Measurements from ENCODE around the gene ITGB2.
"Not testable (repeated sequence)": the region's sequence is repeated elsewhere in the genome, so short reads cannot be mapped to it uniquely, and the experiment has no call there.

Gene ITGB2

DNA sequence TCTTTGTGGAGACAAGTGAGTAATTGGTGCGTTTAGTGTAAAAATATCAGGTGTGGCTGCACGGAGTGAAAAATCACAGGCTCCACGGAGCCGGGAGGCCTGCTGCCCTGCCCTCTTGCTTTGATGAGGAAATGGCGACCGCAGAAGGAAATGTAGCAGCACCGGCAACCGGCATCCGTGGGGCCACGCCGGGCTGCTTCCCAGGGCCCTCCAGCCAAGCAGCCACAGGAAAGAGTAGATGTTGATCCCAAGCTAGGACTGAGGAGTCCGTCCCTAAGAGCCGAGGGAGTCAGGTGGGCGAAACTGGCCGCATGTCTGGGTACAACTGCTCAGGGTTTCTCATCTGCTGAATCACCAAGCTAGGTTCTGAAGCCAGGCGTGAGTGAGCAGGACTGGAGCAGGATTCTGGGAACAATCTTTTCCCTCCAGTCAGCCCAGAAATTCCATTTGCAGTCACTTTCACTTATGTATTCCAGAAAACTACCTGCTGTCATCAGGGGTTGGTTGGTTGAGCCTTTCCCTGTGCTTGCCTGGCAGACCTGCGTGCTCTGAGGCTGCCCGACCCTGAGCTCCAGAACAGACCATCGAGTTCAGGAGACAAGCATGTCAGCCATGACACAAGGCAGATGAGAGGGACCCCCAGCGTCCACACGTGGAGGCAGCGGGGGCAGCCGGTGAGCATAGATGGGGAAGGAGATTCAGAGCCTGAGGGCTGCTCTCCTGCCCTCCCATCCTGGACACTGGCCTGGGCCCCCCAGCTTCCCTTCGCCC lies 5.8 kb upstream of the ITGB2 start:
- FAIRE-seq: no peak

DNA sequence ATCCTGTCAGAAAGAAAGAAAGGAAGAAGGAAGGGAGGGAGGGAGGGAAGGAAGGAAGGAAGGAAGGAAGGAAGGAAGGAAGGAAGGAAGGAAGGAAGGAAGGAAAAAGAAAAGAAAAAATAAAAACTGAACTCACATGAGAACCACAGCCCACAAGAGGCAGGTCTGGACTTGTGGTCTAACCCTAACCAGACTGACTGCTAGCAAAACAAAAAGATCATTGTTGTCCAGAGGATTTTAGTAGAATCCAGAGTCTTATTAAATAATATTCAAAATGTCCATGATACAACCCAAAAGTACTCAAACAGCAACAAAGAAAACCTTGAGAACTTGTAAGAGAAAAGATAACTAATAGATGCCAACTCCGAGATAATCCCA lies 4.7 kb upstream of the ITGB2 start:
- FAIRE-seq: no peak

DNA sequence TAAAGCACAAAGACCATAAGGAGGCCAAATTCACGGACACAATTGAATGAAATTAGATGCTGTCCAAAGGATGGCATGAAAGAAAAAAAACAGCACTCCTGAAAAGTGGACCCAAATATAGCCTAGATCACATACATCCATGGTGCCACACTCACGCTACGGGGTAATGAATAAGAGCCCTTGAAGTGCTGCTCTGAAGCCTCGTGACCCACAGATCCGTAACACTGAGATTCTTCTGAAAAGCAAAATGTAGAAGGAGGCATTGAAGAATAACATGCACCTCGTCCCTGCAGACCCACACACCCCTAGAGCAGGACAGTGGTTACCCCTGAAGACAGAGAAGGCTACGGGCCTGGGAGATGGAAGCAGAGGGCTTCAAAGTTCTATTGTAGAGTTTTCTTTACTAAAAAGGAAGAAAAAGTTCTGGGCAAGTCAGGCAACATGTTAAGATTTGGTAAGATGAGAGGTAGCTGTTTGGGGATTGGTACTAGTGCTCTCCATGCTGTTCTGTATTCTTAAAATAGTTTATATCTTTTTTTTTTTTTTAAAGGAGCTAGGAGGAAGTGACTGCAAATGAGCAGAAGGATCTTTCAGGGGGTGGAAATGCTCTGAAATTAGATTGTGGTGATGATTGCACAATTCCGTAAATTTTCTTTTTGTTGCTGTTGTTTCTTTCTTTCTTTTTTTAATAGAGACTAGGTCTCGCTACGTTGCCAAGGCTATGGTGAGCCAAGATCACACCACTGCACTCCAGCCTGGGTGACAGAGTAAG lies 4.1 kb upstream of the ITGB2 start:
- FAIRE-seq: no peak

DNA sequence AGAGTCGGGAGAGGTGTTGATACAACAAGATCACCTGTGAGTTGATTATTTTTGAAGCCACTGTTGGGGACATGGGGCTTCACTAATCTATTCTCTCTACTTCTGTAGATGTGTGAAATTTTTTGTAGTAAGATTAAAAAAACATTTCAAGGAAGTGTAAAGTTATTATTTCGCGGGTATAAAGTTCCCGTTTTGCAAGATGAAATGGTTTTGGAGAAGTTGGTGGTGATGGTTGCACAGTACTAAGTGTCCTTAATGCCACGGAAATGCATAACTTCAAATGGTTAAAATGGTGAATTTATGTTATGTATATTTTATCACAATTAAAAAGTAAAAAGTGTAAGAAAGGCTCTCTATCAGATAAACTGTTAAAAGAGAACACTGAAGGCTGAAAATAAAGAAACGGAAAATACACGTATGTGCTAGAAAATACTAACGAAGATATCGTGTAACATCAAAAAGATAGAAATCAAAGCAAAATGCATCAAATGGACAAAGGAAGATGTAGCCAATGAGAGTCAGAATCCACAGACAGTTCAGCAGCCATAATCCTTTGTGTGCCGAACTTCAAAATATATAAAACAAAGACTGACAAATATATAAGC lies 2.9 kb upstream of the ITGB2 start:
- FAIRE-seq: no peak

DNA sequence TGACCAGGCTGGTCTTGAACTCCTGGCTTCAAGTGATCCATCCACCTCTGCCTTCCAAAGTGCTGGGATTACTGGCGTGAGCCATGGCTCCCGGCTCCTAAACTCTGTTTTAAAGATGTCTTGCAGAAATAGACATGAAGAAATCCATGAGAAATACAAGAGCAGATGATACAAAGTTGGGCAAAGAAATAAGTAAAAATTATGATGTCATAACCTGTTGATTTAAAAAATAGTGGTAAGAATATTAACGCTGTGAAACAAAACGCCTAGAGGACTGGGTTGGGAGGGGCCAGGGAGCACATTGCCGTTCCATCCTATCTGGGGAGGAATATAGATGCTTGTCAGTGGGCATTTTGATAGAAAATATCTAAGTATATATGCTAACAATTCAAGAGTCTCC lies 1.2 kb upstream of the ITGB2 start:
- no peak for FAIRE-seq

DNA sequence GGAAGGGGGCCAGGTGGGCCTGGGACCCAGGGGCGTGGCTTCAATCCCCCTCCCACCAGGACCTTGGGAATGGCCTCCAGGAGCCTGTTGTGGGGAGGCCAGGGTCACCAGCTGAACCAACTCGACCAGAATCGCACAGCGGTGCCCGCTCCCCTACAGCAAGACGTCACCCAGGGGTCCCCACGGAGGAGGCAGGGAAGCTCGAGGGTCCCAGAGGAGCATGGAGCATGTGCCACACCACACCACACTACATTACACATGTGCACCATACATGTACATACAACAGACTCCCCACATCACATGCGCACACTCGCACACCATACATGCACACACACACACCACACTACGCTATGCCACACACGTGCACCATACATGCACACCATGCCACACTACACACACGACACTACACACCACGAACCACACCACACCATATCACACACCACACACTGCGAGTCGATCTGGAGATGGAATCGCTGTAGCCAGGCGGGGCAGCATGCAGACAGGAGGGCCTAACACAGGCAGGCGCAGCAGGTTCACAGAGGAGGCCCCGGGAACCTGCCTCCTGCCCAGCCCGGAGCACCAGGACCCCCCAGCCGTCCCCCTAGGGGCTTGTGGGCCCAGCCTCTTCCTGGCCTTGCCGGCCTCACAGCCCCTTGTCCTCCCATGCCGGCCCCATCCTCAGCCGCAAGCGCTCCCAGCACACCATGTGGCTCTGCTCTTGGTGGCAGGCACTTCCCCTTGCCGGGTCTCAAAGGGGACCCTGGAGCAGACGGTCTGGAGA lies 596 bp downstream of the ITGB2 start:
- no peak for FAIRE-seq

DNA sequence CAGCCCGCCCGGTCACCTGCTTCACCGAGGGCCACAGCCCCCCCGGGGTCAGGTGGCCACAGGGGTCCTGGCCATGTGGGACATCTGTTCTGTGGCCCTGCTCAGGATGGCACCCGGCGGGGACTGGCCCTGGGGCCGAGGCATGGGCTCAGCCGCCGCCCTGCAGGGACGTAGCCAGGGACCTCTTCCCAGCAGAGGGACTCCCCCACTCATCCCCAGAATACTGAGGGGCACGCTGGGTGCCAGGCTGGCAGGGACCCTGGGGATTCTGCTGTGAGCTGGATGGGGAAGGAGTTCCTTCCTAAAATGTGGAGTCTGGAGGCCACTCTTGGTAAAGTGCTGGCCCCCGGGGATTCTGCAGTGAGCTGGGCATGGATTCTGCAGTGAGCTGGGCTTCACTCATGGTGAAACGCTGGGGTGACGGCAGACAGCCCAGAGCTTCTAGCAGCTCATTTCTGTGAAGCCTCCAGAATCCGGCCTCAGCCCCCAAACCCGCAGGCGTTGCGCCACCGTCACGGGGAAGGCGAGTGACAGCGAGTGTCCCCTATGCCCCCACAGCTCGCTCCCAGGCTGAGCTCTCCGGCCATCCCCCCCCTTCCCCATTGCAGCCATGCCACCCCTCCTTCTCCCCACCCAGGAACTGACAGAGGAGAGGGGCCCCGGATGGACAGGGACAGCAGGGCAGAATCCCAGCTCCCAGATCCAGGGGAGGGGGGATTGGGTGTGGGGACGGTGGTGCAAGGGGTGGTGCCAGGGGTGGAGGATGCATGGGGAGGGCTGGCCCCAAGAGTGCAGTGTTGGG lies 1.4 kb downstream of the ITGB2 start:
- FAIRE-seq: no peak

DNA sequence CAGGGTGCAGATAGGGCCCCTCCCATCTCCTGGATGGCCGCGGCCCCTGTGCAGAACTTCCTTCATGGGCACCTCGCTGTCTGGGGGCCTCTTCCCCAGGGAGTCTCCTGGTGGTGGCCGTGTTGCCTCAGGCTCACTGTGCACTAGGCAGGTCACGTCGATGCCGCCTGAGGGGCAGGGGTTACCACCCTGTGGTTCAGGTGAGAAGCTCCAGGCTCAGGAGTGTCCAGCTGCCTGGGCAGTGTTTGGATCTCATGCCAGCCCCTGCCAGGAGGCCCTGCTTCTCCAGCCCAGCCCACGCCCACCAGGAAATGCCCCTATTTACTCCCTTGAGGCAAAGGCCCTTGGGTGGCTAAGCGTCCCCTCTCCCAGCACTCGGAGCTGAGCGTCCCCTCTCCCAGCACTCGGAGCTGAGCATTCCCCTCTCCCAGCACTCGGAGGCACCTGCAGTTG lies 2.1 kb downstream of the ITGB2 start:
- no peak for FAIRE-seq

DNA sequence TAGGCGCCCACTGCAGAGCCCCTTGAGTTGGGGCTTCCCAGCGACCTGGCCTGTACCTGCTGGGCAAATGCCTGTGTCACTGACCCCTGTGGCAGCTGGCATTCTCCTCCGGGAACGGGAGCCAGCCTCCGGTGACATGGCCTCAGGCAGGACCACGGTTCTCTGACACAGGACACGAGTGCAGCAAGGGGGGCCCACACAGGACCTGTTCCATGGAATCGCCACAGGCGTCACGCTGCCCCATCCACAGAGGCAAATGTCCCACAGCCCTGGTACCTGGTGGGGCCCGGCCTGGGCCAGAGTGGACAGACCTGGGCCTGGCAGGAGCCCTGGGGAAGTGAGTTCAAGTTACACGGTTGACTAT lies 2.6 kb downstream of the ITGB2 start:
- no peak for FAIRE-seq

DNA sequence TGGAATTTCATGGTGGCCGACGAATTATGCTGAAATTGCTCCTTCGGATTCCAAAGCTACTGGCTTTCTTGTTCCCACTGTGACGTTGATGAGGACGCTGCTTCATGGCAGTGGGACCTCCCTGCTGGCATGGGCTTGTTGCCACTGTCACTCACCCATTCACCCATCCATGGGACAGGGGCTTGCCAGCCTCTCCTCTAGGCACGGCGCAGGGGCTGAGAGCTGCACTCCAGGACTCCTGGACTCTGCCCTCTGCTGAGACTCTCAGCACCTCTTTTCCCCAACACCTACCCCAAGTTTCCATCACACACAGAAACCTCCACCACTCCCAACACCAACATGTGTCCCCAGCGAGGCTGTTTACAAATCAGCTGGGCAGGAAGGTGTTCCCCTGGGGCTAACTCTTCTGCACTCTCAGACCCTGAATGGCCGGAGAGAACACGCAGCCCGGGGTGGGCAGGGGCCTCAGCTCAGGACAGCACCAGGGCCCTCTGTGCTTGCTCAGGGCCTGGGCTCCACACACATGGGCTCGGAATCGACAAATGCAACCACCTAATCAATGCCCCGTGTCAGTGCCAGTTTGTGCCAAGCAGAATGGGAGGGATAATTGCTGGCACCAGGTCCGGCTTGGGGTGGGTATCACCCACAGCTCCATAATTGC lies 3.1 kb downstream of the ITGB2 start:
- no peak for FAIRE-seq

DNA sequence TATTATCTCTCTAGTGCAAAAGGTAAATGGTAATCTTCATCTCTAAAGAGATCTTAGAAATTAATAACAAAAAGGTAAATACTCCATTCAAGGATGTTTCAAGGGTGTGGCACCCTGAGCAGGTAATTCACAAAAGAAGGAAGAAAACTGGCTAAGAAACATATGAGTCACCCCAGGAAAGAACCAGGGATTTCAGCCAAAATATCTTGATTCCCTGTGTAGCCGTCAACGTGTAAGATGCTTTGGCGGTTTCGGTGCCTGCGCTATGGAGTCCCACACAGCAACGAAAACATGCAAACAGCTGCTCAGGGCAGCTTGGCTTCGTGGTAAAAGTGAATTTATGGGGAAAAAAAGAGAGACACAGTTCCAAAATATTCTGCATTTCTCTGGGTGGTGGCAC lies 3.7 kb downstream of the ITGB2 start:
- no peak for FAIRE-seq

DNA sequence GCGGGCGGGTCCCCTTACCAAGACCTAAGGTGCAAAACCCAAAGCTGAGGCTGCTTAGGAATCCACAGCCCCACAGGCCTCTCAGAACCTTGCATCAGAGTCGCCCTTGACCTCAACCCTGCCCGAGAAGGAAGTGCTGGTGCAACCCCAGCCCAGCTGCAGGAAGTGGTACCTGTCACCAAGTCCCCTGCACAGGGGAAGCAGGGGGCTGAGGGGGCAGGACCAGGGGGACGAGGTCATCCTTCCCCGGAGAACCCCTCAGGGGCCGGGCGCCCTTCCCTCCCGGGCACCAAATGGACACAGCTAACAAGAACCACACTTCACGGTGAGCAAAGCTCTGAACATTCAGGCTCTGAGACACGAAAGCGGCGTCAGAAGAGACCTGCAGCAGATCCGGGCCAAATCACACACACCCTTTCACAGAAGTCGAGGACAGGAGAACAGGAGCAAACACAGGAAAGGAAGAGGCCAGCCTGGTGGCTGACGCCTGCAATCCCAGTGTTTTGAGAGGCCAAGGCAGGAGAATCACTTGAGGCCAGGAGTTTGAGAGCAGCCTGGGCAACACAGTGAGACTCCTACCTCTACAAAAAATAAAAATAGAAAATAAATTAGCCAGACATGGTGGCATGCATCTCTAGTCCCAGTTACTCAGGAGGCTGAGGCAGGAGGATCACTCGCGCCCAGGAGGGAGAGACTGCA lies 6.4 kb downstream of the ITGB2 start:
- no peak for FAIRE-seq

DNA sequence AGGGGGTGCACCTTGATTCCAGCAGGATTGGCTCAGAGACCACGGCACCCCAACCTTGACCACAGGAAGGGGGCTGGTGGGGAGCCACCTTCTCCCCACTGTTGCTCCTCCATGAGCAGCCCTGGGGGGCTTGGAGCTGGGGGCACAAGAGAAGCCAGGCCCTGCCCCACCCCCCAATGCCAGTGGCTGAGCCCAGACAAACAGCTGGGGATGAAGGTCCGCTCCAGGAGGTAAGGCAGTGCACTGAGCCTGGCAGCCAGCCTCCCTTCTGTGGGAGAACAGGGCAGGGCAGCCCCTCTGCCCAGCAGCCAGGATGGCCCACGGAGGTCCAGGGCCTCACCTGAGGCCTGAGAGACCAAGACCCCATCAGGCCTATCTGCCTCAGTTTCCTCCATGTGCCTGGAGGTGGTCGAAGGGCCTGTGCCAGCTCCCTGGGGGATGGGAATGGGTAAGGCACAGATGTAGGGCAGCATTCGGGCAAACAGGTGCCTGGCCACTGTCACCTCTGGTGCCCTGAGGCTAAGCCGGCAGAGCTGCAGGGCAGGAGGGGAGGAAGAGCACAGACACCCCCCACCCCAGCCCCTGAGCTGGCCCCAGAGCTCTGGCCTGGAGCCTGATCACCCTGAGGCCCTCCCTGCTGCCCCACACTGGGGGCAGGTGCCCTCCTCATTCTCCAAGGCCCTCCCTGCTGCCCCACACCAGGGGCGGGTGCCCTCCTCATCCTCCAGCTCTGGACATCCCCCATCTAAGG lies 7.1 kb downstream of the ITGB2 start:
- FAIRE-seq: no peak

DNA sequence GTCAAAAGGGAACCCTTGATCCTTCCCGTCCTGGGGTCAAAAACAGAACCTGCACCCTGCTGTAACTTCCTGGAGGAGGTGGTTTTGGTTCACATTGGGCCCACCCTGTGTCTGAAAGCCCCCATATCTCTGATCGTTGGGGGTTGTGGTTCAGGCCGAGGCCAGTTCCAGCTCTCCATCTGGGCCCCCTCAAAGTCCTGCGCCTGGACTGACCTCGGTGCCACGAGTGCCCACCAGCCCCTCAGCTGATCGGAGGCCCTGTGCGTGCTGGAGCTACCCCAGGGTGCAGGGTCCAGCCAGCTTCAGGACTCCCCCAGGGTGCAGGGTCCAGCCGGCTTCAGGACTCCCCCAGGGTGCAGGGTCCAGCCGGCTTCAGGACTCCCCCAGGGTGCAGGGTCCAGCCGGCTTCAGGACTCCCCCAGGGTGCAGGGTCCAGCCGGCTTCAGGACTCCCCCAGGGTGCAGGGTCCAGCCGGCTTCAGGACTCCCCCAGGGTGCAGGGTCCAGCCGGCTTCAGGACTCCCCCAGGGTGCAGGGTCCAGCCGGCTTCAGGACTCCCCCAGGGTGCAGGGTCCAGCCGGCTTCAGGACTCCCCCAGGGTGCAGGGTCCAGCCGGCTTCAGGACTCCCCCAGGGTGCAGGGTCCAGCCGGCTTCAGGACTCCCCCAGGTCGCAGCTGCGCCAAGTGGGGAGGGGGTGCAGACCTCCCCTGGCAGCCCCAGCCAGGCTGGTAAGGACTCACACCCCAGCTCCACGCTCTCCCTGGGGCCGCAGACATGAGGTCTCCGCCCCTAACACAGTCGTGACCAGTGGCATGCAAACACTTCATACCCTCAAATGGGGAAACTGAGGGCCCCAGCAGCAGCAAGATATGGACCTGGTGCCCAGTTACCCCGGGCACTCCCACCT lies 7.9 kb downstream of the ITGB2 start:
- not testable (repeated sequence) for FAIRE-seq

DNA sequence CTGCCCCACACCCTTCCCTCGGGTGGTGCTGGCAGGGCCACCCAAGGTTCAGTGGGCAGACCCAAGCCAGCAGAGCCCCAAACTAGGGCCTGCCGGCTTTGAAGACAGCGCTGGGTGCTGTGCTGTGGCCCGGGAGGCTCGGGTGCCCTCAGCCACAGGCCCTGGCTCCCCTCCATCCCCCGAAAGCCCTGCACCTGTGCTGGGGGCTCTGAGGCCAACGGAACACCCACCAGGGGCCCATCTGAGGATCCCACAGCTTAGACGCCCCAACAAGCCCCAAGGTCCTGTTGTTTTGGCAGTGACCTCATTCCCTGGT lies 8.6 kb downstream of the ITGB2 start:
- no peak for FAIRE-seq

DNA sequence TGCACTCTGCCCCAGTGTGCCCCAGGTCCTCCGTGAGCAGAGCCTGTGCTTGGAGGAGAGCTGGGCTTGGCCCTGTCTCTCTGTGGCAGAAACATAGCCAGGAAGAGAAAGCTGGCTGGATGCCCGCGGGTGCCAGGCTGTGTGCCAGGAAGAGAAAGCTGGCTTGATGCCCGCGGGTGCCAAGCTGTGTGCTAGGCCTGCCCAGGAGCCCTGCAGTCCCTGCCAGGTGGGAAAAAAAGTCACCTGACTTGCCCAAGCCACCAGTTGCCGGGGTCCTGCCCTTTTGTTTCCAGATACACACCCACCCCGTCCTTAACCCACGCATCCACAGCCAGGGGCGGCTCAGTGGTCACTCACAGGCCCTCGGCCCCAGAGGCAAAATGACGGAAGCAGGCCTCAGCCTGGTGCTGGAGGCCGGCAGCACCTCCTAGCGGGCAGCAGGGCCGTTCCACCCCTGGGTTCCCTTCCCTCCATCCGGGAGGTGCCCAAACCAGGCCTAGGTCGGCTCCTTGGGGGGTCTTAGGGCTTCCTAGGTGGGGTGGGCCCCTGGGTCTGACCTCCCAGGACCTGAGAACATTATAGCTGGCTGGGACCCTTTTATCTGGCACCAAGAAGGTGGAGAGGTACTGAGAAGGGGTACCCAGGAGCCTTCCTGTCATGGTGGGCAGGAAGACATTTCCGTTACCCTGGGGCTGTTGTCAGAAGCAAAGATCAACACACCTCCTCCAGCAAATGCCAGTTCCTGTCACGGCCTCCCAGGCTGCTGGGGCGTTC lies 9.1 kb downstream of the ITGB2 start:
- no peak for FAIRE-seq

DNA sequence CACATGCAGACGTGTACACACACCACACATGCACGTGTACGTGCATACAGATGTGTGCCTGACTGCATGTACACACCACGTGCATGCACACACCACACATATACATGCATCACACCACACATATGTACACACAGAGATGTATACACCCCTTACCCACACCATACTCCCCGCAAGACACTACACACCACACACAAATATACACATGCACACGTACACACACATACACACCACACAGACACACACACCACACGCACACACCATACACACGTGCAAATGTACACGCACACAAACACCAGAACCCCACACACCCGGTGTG lies 9.7 kb downstream of the ITGB2 start:
- no peak for FAIRE-seq

DNA sequence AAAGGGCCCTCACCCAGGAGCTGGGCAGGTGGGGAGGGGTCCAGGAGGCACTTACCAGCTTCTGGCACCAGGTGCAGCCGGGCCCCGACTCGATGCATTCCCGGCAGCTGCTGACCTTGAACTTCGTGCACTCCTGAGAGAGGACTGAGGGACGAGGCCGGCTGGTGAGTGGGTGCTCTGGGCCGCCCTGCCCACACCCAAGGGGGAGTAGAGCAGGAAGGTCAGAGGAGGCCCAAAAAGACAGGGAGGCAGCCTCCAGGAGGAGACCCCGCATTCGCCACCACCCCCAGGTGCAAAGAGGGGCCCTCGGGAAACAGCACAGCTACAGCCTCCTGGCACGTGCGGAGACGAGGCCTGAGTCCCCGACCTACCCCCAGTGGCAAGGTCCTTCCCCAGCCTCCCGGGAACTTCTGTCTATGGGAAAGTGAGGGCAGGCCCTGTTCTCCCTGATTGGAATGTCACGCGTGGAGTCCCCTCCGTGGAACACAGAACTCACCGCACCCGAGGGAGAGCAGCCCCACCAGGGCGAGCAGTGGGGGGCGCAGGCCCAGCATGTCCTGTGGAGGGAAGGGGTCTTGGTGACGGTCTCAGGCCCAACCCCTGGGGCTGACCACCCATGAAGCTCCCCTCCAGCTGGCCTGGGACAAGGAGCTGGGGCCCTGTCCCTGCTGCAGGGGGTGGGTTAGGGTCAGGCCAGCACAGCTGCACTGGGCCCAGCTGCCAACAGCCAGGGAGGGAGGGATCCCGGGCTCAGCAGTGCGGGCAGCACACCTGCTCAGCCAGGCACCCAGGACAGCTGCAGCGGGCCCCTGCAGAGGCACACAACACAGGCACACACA lies 10.3 kb downstream of the ITGB2 start:
- FAIRE-seq: no peak

All from colon (tissue), 2 donors.